SU-DHL-6 (cell line): Measurements from ENCODE around the gene SLC5A5.

ENCODE experiments used
- H2AFZ ChIP-seq: fragments of 200-600 bp; sonication (generic); 2 replicates; pipeline ENCODE4 v1.6.1; 2014; ENCODE audit warnings: low read depth, mild to moderate bottlenecking, moderate library complexity, mixed read lengths, antibody characterized with exemption, low read length; ENCODE audit not compliant: severe bottlenecking
- H3F3A ChIP-seq: fragments of 200-600 bp; shearing (Covaris generic); 2 replicates; pipeline ENCODE4 v1.6.0; 2016; ENCODE audit warnings: antibody characterized with exemption, mild to moderate bottlenecking; ENCODE audit not compliant: insufficient read depth
- H3K27ac ChIP-seq: fragments of 200-600 bp; sonication (generic); 2 replicates; pipeline ENCODE4 v1.5.1; 2016; ENCODE audit warnings: low read depth, mild to moderate bottlenecking, low read length, moderate library complexity, mixed read lengths
- H3K27me3 ChIP-seq: fragments of 200-600 bp; sonication (generic), shearing (Covaris generic); 2 replicates; pipeline ENCODE4 v1.6.0; 2014; ENCODE audit warnings: mild to moderate bottlenecking, low read length
- H3K36me3 ChIP-seq: fragments of 200-600 bp; sonication (generic); 2 replicates; pipeline ENCODE4 v1.6.1; 2014; ENCODE audit warnings: mild to moderate bottlenecking, low read length, mixed read lengths
- H3K4me2 ChIP-seq: fragments of 300-600, 200-600 bp; shearing (Covaris generic), sonication (generic); 2 replicates; pipeline ENCODE4 v1.6.0; 2014; ENCODE audit warnings: low read length, low read depth, mild to moderate bottlenecking; ENCODE audit not compliant: poor library complexity, severe bottlenecking
- H3K4me3 ChIP-seq: fragments of 200-600 bp; sonication (generic); 2 replicates; pipeline ENCODE4 v1.5.1; 2014; ENCODE audit warnings: antibody characterized with exemption, low read length, mild to moderate bottlenecking, mixed read lengths; ENCODE audit not compliant: insufficient read depth, poor library complexity, severe bottlenecking
- H3K79me2 ChIP-seq: fragments of 200-600 bp; sonication (generic); 2 replicates; pipeline ENCODE4 v1.6.1; 2014; ENCODE audit warnings: mild to moderate bottlenecking, low read length, moderate library complexity; ENCODE audit not compliant: insufficient read depth
- H3K9ac ChIP-seq: fragments of 200-600 bp; sonication (generic); 2 replicates; pipeline ENCODE4 v1.7.0; 2014; ENCODE audit warnings: mild to moderate bottlenecking, low read length
- H3K9me2 ChIP-seq: fragments of 200-600 bp; sonication (generic); replicated peaks from 2 replicates; pipeline ENCODE4 v1.6.1; 2014; ENCODE audit warnings: low read length; ENCODE audit not compliant: insufficient read depth
- H3K9me3 ChIP-seq: fragments of 200-600 bp; sonication (generic); 2 replicates; pipeline ENCODE4 v1.6.1; 2014; ENCODE audit warnings: low read length, mixed read lengths; ENCODE audit not compliant: insufficient read depth
- H4K20me1 ChIP-seq: fragments of 200-600 bp; sonication (generic); 2 replicates; pipeline ENCODE4 v1.6.1; 2014; ENCODE audit warnings: low read depth, mild to moderate bottlenecking, antibody characterized with exemption, low read length, moderate library complexity, mixed read lengths
- EZH2phosphoT487 ChIP-seq: fragments of 200-600 bp; sonication (generic), shearing (Covaris generic); conservative IDR thresholded peaks from 2 replicates; pipeline ENCODE4 v1.6.1; 2018; ENCODE audit warnings: mild to moderate bottlenecking, antibody characterized with exemption, low read length, moderate library complexity, mixed read lengths
- TF ChIP-seq, protein P1 (sequence below): fragments of 200-600 bp; sonication (generic); IDR thresholded peaks from one replicate; pipeline ENCODE4 v1.5.1; 2017; ENCODE audit warnings: antibody characterized with exemption, mild to moderate bottlenecking, low read length, moderate library complexity; ENCODE audit not compliant: insufficient read depth, poor library complexity, severe bottlenecking

Gene SLC5A5

GRCh38 chr19:17943274-17944221 is 71.8 kb downstream of the SLC5A5 start:
- Histone ChIP-seq H3K4me3 (no peak overlapping the region), H4K20me1 (no peaks in the 10 kb centered on the region), H3K27ac (no peak overlapping the region), H3K9ac (no peak overlapping the region), H3K4me2 (no peak overlapping the region), H3F3A (peaks cover 14% of the 10 kb centered on the region), H3K27me3 (no peaks in the 10 kb centered on the region), H3K36me3 (no peaks in the 10 kb centered on the region), H3K9me3 (no peaks in the 10 kb centered on the region), H2AFZ (no peak overlapping the region), H3K79me2 (no peaks in the 10 kb centered on the region), H3K9me2 (no peaks in the 10 kb centered on the region)
- TF ChIP-seq EZH2phosphoT487, result no peak
- TF ChIP-seq, protein P1, sequence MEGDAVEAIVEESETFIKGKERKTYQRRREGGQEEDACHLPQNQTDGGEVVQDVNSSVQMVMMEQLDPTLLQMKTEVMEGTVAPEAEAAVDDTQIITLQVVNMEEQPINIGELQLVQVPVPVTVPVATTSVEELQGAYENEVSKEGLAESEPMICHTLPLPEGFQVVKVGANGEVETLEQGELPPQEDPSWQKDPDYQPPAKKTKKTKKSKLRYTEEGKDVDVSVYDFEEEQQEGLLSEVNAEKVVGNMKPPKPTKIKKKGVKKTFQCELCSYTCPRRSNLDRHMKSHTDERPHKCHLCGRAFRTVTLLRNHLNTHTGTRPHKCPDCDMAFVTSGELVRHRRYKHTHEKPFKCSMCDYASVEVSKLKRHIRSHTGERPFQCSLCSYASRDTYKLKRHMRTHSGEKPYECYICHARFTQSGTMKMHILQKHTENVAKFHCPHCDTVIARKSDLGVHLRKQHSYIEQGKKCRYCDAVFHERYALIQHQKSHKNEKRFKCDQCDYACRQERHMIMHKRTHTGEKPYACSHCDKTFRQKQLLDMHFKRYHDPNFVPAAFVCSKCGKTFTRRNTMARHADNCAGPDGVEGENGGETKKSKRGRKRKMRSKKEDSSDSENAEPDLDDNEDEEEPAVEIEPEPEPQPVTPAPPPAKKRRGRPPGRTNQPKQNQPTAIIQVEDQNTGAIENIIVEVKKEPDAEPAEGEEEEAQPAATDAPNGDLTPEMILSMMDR, result no peak

GRCh38 chr19:17944301-17944700 is 72.6 kb downstream of the SLC5A5 start:
- no peak overlapping the region for H3K4me2 ChIP-seq

More at GRCh38 chr19:17944301-17944700, 72.6 kb downstream of the SLC5A5 start:
- Histone ChIP-seq H2AFZ (no peak overlapping the region), H3K27ac (no peak overlapping the region), H3K36me3 (no peaks in the 10 kb centered on the region), H3K9me2 (no peaks in the 10 kb centered on the region), H3K9ac (no peak overlapping the region), H3K79me2 (no peaks in the 10 kb centered on the region), H3K4me3 (no peak overlapping the region), H3K9me3 (no peaks in the 10 kb centered on the region), H3K27me3 (no peaks in the 10 kb centered on the region), H4K20me1 (no peaks in the 10 kb centered on the region), H3F3A (peaks cover 16% of the 10 kb centered on the region)
- no peak for TF ChIP-seq EZH2phosphoT487
- TF ChIP-seq, protein P1, result no peak
